Dedifferentiated amniotic fluid mesenchymal stem cell (primary cell): ENCODE measurements around the gene TRPV2.
A peak's percentile ranks its signal among the peaks of the same experiment; 100 is the strongest.
"Not testable (repeated sequence)": the region's sequence is repeated elsewhere in the genome, so short reads cannot be mapped to it uniquely, and the experiment has no call there.

ENCODE experiments used
- DNase-seq: peaks from one replicate; pipeline ENCODE4 v3.0.0-alpha.2; 2016; ENCODE audit errors: extremely low spot score

The TRPV2 gene

GRCh38 chr17:16435925-16436886, 20.8 kb downstream of the TRPV2 start:
- no peak for DNase-seq

- no peak for DNase-seq
These were observed 21.7 kb downstream of the TRPV2 start for GRCh38 chr17:16437083-16437482.

DNA sequence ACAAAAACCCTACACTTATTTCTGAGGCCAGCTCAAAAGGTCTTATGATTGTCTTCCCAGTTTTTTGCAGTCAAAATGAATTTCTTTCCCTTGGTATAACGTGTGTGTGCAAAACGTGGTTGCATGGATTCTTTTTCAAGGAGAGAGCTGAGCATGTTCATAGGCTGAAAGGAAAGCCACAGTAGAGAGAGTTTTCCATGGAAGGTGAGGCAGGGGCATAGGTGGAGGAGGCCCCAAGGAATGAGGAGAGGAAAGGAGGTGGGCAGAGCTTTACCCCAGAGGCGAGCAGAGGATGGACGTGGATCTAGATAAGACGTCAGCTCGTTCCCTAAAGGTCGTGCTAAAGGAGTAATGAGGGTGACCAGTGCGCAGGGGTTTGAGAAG, 22.8 kb downstream of the TRPV2 start:
- DNase-seq: no peak

GRCh38 chr17:16438557-16439302, 23.4 kb downstream of the TRPV2 start:
- peak; percentile 99 for DNase-seq

DNA sequence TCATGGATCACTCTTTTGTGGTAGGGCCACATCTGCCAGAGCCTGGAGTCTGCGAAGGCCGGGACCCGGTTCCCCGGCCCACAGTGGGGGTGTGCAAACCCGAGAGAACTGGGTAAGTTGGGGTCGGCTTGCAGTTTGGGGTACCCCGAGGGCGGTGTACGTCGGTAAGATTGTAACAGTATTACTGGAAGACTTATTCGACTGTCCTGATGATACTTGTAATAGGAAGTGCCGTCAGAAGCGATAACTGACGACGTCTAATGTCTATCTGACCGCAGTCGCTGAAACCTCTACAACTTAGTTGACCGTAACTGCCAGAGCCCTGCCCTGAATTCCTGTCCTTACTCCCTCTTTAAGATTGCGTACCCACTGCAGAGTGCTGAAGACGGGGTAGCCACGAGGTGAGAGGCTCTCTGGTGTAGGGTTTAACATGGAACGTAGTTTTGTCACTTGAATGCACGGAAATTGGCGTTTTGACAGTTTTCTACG, 24.0 kb downstream of the TRPV2 start:
- peak; percentile 39 for DNase-seq

- no peak for DNase-seq
These were observed 24.5 kb downstream of the TRPV2 start for GRCh38 chr17:16439811-16440351.

DNA sequence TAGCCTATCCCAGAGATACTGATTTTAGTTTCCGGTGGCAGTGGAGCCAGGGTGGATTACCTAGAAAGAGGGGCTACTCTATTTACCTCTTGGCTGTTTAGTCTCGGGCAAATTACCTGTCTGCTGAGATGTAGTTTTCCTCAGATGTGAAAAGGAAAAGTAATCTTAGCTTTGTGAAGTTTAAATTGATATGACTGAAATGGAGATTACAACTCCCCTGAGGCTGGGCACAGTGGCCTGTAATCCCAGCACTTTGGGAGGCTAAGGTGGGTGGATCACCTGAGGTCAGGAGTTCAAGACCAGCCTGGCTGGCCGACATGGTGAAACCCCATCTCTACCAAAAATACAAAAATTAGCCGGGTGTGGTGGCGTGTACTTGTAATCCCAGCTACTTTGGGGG, 25.0 kb downstream of the TRPV2 start:
- not testable (repeated sequence) for DNase-seq

DNA sequence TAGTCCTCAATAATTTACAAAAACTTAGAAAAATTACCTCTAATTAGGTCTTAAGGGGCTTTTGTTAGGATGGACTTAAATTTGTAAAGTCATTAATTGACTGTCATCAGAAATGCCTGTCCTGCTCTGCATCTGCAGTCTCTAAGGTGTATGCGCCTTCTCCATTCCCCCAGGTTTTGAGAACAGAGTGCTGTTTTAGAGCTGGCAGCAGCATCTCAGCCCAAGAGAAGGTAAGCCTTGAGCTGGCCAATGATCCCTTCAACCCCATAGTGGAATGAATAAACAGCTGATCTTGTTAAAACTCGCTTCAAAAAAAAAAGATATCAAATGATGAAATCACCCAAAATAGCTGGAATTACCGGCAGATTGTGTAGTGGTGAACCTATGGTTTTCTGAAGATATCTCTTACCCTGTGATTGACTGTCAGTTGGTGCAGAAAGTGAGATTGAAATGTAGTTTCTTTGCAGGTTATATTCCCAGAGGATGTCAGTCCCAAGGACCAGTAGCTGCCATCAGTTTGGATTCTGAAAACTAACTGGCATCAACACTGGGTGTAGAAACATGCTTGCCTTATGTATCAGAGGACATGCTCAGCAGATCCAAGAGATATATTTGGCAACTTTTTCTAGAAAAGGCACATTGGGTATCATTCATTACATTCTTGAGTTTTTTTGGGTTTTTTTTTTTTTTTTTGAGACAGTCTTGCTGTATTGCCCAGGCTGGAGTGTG, 25.7 kb downstream of the TRPV2 start:
- no peak for DNase-seq

- DNase-seq: no peak
These were observed 26.8 kb downstream of the TRPV2 start for GRCh38 chr17:16442141-16442540.

GRCh38 chr17:16442594-16443510, 27.5 kb downstream of the TRPV2 start:
- no peak for DNase-seq

- DNase-seq: no peak
These were observed 28.3 kb downstream of the TRPV2 start for GRCh38 chr17:16443511-16444257.

DNA sequence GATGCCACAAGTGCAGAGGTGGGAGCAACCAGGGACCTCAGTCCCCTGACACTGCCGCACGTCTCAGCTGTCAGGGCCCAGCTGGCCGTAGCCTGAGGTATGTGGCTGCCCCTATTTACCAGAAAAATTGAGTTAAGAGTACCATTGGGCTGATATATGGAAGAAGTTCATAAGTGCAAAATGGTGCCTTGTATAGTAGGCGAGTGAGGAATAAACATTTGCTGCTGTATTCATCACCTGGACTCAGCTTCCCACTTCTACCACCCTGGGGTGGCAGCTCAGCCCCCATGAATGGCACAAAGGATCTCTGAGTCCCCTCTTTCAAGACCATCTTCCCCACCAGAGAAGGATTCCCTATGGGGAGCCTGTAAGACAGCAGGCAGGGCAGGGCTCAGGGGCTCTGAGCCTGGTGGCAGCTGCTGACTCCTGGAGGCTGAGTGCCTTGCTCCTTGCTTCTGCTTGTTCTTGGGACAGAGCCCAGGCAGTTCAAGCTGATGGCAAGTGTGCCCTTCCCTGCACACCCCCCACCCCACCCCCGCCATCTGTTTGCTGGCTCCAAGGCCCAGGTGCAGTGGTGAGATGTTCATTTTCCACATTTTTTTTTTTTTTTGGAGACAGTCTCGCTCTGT, 29.0 kb downstream of the TRPV2 start:
- no peak for DNase-seq

DNA sequence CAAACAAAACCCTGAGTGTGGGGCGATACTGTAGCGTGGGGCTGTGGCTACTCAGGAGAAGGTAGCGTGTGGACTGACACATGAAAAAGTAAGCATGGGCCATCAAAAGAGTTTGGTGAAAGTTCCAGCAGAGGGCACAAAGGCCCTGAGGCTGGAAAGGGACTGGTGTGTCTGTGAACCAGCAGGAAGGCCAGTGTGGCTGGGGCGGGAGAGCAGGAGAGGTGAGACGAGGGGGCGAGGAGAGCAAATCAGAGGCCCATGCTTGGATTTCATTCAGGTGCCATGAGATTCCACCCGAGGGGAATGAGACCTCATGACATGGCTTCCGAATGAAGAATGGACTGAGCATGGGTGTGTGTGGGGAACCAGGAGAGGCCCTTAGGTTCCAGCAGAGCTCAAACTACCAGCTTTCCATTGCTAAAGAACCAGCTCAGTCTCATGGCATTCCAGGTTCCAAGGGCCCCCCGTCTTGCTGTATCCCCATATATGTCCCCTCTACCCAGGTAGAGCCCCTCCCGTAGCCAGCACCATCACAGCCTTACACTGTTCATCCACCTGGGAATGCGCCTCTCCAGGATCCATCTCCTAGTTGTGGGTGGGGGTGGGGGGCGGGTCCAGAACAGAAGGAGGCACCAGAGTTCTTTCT, 31.1 kb downstream of the TRPV2 start:
- DNase-seq: no peak

DNA sequence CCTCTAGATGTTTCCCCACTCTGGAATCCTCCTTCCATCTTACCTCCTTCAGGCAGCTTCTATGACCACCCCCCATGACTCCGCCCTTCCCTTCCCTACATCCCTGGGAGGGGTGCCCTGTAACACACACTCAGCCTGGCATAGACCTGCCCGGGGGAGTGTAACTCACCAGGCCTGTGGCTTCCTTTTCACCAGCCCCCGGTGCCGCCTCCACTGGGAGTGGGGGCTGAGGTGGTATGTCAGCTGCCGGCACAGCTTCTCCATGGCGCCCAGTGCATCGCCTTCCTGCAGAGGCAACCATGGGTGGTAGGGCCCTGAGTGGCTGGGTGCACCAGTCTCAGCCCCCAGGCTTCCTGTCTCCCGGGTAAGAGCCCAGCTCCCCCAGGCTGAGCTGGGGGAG, 32.3 kb downstream of the TRPV2 start:
- DNase-seq: no peak

- no peak for DNase-seq
These were observed 33.1 kb downstream of the TRPV2 start for GRCh38 chr17:16448490-16448889.

GRCh38 chr17:16449121-16449570, 33.8 kb downstream of the TRPV2 start:
- no peak for DNase-seq

DNA sequence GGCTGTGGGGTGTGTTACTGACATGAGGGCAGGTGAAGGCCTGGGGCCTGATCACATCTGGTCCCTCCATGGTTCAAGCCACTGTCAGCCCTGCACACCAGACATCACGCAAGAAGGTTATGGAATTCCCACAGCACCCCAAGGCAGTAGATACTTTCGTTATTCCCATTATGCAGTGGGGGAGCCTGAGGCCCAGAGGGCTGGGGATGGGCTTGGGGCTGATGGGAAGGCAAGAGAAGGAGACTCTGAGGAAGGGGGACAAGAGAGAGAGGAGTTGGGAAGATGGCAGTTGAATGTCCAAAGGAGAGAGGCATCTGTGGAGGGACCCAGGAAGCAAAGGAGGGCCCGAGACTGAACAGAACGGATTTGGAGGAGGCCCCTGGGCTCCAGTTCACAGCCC, 34.7 kb downstream of the TRPV2 start:
- no peak for DNase-seq

GRCh38 chr17:16452268-16452667, 36.9 kb downstream of the TRPV2 start:
- not testable (repeated sequence) for DNase-seq

DNA sequence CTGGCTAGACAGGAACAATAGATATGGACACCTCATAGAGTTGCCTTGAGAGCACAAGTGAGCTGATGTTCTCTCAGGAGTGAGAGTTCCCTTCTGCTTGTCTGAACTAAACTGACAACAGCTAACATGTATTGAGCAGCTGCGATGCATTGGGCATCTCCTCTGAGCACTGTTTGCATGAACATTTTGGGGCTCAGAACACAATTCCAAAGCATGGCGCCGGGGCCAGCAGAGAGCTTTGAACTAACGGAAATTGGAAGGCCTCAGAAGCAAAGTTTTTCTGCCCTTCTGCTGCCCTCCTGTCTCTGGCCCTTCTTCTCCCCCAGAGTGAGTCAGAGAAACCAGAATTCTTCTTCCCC, 38.1 kb downstream of the TRPV2 start:
- no peak for DNase-seq
